HG03064 (cell line): Measurements from ENCODE around the gene CASK.

Experiments
- ATAC-seq: cut with Tn5 transposase; IDR thresholded peaks from one replicate; pipeline ENCODE4 v1.9.1; 2021; ENCODE audit warnings: low read depth; ENCODE audit not compliant: unreplicated experiment

CASK gene

DNA sequence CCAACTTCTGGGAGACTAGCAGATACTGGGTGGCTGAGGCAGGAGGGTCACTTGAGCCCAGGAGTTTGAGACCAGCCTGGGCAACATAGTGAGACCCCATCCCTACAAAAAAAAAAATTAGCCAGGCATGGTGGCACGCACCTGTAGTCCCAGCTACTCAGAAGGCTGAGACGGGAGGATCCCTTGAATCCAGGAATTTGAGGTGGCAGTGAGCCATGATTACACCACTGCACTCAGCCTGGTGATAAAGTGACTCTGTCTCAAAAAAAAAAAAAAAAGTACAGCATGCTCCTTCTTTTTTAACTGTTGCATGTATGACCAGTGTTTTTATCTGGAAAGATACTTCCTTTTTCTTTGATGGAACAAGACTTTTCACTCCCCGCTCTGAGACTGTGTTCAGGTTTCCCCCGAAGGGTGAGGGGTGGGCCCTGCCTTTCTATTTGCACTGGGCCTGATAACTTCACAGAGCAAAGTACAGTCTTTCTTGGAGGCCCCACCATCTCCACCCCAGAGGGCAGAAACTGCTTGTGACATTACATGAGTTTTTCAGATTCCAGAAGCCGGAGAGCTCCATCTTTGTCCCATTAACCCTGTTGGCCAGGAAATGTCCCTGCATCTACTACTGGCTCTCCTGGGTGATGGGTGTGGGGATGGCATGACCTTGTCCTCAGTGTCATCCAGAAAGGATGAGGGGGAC is 441.1 kb downstream of the CASK start:
- no peak for ATAC-seq

DNA sequence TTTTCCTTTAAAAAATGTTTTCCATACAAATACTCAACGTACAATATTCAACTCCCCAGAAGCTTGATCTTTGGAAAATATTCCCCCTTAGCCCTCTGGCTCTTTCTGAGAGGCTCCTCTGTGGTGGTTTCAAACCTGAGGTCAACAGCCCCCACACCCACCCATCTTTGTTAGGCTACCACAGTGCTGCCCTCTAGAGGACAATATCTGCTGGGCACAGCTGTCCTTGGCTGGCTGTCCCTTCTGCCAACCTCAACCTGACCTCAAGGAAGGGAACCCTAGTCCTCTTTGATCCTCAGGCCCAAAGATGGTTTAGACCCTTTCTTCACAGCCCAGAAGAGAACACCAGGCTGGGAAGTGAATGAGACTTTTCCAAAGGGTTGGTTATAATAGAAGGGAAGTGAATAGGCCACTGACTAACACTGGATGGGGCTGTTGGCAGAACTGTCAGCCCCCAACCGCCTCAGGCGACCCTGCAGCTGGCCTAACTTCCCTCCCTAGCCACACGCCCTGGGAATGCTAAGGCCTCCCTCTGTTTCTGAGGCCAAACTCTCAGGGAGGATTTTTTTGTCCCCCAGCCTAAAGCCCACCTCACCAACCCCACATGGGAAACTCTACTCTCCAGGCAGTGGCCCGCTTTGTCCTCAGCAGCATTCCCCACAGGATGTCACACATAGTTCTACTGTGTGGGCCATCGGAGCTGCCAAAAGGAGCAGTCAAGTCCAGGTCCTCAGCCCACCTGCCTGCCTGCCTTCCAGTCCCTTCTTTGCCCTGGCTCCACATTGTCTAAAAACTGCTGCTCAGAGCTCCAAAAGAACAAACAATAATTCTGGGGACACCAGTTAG is 441.9 kb downstream of the CASK start:
- no peak for ATAC-seq

DNA sequence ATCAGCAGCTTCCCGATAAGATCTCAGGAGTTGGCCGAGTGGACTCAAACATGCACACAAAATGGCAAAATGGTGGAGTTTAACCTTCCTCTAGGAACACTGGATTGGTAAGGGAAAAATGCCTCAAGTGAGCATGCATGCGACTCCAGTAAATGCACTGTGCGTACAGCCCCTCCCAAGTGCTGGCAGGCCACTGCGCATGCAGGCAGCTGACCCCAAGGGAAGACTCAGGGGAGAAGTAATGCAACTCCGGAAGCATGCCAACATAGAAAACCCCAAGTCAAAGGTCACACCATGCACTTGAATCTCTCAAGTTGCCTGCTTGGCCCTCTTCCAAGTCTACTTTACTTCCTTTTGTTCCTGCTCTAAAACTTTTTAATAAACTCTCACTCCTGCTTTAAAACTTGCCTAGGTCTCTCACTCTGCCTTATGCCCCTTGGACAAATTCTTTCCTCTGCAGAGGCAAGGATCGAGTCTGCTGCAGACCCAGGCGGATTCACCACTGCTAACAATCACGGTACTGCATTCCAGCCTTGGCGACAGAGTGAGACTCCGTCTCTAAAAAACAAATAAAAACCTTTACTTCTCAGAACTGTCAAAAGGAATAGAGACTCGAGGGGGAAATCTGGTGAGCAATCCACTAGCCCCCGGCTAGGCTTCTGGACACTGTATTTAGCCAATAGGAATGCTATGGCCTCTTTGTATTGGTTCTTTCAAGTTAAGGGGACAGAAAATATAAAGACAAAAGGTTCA is 442.7 kb downstream of the CASK start:
- no peak for ATAC-seq

DNA sequence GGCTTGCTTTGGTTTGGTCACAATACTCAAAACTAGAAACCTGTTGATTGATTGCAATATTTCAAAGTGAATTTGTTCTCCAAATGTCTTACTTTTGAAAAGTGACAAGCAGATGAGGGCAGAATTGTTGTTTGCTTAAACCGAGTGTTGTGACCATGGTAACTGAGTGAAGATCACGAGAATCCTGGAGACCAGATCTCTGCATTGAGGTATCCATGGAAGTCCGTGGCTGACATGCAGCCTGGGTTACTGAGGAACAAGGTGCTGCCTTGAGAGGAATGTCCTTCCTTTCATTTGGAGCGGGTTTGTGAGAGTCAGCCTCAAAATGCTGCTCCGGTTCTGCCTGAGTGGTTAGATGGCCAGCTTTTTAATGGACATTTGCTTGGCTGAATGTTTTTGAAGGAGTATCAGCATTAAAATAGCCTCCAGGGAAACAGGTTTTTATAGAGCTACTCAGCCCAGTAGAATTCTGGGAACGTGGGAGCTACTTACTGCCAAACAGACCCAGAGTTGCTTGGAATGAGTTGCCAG is 444.9 kb downstream of the CASK start:
- no peak for ATAC-seq

DNA sequence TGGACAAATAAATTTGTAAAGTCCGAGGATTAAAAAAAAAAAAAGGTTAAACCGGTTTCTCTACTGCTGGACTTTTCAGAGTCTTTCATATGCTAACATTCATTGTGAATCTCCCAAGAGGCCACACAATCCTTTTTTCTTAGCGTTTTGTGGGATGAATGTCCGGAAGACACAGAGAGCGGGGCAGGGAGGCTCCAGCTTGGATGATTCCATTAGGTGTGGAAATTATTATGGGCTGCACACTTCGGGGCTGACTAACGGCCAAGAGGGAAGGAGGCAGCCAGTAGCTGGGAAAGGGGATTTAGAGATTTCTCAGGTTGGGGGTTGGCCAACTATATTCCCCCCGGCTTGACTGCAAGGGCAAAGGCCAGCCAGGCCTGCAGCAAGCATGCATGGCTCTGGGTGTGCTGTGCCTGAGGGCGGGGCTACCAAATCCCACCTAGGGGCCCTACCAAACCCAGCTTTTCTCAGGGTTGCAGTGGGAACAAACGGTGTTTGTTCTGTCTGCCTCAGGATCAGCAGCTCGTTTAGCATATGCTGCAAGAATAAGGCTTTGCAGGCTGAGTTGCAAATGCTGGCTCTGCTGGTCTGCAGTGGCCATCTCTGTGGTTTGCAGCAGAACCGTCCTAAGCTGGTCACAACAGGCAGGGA is 447.6 kb downstream of the CASK start:
- no peak for ATAC-seq

DNA sequence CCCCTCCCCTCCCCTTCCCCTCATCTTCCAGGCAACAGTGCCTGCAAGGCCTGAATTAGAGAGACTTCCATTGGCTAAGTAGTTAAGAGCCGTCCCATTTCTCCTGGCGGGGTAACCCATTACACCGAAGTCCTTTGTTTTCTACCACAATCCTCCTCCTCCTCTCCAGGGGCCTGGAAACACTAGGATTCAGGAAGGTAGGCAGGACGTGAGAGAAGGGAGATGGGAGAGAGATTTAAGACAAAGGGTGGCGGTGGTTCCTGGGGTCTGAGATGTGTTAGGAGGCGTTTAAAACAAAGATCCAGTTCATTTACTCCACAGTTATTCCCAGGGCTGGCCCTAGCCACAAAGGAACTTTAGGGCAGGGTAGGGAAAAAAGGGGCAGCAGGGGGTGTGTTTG is 448.2 kb downstream of the CASK start:
- no peak for ATAC-seq

DNA sequence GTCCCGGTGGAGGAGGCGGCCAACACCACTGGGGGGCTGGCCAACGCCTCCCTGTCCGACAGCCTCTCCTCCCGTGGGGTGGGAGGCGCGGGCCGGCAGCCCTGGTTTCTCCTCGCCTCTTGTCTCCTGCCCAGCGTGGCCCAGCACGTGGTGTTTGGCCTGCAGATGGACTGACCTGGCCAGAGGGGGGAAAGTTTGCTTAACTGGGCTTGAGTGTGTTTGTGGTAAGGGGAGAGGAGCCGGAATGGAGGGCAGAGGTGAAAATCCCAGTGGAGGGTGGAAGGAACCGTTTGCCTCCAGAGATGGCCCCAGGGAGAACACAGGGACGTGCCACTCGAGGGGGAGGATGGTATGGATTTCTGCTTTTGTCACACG is 448.6 kb downstream of the CASK start:
- no peak for ATAC-seq

DNA sequence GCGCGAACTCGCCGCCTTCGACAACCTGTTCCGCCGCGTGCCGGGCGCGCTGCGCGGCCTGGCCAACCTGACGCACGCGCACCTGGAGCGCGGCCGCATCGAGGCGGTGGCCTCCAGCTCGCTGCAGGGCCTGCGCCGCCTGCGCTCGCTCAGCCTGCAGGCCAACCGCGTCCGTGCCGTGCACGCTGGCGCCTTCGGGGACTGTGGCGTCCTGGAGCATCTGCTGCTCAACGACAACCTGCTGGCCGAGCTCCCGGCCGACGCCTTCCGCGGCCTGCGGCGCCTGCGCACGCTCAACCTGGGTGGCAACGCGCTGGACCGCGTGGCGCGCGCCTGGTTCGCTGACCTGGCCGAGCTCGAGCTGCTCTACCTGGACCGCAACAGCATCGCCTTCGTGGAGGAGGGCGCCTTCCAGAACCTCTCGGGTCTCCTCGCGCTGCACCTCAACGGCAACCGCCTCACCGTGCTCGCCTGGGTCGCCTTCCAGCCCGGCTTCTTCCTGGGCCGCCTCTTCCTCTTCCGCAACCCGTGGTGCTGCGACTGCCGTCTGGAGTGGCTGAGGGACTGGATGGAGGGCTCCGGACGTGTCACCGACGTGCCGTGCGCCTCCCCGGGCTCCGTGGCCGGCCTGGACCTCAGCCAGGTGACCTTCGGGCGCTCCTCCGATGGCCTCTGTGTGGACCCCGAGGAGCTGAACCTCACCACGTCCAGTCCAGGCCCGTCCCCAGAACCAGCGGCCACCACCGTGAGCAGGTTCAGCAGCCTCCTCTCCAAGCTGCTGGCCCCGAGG is 449.2 kb downstream of the CASK start:
- ATAC-seq = no peak

DNA sequence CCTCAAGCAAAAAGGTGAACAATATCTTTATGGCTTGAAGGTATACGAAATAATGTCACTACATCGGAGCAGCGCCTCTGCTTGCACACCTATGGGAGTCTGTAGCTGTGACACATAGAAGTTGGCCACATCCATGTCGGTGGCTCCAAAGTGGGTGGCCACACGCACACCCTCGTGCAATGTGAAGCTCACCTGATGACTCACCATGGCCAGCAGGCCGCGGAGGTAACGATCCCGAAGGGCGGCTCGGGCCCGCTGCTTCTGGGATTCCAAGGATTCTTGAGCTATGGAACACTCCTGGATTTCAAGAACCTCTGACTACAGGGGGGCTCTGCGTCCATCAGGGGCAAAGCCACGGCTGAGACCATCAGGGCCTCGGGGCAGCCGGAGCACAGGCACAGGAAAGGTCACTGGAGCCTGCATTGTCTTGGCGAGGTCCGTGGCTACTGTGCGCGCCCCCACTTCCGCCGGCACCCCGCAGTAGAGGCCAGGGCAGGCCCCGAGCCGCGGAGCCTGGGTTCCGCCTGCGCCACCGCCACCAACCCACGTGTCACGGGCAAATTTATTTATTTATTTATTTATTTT is 451.0 kb downstream of the CASK start:
- no peak for ATAC-seq

DNA sequence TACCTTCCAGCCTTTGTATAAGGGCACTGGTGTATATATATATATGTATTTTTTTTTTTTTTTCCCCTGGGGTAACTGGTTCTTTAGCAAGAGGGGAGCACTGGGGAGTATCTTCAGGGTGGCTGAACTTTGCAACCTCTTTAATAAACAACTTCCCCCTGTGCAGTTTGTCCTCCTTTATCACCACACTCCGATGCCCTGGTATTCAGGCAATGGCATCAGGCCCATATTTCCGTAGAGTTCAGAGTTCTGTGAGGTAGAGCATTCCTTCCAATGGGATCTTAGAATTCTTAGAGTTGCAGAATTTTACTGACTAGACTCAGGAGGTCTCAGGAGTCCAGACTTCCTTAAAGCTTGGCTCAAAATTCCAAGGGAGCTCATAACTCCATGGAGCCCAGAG is 451.6 kb downstream of the CASK start:
- ATAC-seq = no peak

DNA sequence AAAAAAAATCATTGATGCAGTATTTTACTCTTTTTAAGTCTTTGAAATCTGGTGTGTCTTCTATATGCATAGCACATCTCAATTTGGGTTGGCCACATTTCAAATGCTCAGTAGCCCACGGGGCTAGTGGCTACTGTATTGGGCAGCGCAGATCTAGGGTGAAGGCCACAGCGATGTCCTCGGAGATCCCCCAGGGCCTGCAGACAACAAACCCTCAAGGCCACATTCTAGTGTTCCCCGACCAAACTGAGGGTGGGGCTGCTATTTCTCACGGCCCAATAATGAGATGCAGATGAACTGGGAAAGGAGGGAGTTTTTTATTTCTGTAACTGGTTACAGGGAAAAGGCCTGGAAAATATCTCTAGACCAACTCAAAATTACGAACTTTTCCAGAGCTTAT is 452.6 kb downstream of the CASK start:
- ATAC-seq = no peak

DNA sequence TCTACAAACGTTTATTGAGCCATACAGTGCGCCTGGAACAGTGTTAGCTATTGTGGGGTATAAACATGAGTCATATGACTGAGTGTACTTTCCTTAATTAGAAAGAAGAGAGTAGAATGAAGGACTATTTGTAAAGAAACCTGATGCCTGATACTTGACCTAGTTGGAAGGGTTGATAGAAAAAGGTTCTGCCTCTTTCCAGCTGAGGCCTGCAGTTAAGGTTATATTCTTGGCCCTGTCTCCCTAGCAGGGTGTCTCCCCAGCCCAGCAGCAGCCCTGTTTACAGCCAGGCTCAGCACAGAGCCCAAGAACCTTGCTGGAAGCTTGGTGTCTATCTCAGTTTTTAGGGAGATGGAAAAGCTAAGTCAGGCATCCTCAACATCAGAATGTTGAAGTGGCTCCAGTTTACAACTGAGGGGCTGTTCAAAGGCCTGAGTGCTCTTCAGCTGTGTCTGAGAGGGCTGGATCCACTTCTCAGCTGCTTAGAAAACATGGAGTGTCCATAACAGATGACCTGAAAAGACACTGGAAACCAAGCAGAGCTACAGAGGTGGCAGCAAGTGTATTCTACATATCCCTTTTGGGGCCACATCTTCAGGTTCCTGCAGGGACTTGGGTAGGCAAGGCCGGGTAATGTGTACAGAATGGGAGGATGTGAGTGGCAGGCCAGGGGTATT is 454.6 kb downstream of the CASK start:
- ATAC-seq = no peak
